K562 (cell line): ENCODE measurements around the gene YBX1. TPM values are rescaled to one million over a fixed set of nuclear protein-coding genes. Genes with fewer than 3 reads are reported as not detected.

Experiments used
- CAMTA2 ChIP-seq: fragments of 250-450 bp; sonication (Bioruptor Pico); conservative IDR thresholded peaks from 2 replicates; pipeline ENCODE4 v1.5.1; 2022
- COPS2 ChIP-seq: fragments of 450-650 bp; conservative IDR thresholded peaks from 2 replicates; pipeline ENCODE4 v1.6.1; 2016; ENCODE audit warnings: mild to moderate bottlenecking, moderate library complexity
- EHMT2 ChIP-seq: fragments of 450-650 bp; IDR thresholded peaks from 2 replicates; pipeline ENCODE4 v1.6.1; 2018; ENCODE audit warnings: antibody characterized with exemption
- FOXA3 ChIP-seq, 2 experiments: fragments of 450-650 bp in 1 of 2; sonication (generic) in 1 of 2; formaldehyde crosslinking; IDR thresholded peaks in 1 of 2; conservative IDR thresholded peaks in 1 of 2; 2 replicates each; pipeline versions ENCODE4 v1.4.0 to v1.8.0; 2020 to 2022; ENCODE audit warnings: mild to moderate bottlenecking in 2 of 2, missing genetic modification reagents in 1 of 2
- HNRNPUL1 ChIP-seq: fragments of 200-400 bp; formaldehyde crosslinking; IDR thresholded peaks from 2 replicates; pipeline ENCODE4 v1.6.1; 2017; ENCODE audit warnings: low read length
- HOXB6 ChIP-seq: fragments of 250-450 bp; sonication (Bioruptor Pico); IDR thresholded peaks from 2 replicates; pipeline ENCODE4 v1.5.1; 2022; ENCODE audit warnings: mild to moderate bottlenecking, borderline replicate concordance
- MTA2 ChIP-seq: fragments of 450-650 bp; IDR thresholded peaks from 2 replicates; pipeline ENCODE4 v1.6.1; 2016; ENCODE audit warnings: low read depth
- PHF8 ChIP-seq: fragments of 200-600 bp; sonication (generic); IDR thresholded peaks from 2 replicates; pipeline ENCODE4 v1.6.1; 2012; ENCODE audit warnings: mixed run types, mild to moderate bottlenecking, inconsistent platforms, low read length, moderate library complexity, borderline replicate concordance
- SOX6 ChIP-seq: fragments of 450-650 bp; IDR thresholded peaks from 2 replicates; pipeline ENCODE4 v1.6.1; 2014; ENCODE audit warnings: mild to moderate bottlenecking
- TAF7 ChIP-seq: fragments of 450-650 bp; IDR thresholded peaks from 2 replicates; pipeline ENCODE4 v1.6.1; 2016; ENCODE audit warnings: missing genetic modification characterization, missing compliant biosample characterization
- ZNF212 ChIP-seq: fragments of 450-650 bp; formaldehyde crosslinking; IDR thresholded peaks from 2 replicates; pipeline ENCODE4 v1.4.0; 2020; ENCODE audit warnings: mild to moderate bottlenecking
- ZNF239 ChIP-seq: fragments of 250-450 bp; sonication (Bioruptor Pico); IDR thresholded peaks from 2 replicates; pipeline ENCODE4 v1.4.0; 2020; ENCODE audit warnings: mild to moderate bottlenecking
- ZNF324 ChIP-seq: fragments of 250-450 bp; sonication (Bioruptor Pico); IDR thresholded peaks from 2 replicates; pipeline ENCODE4 v1.4.0; 2020; ENCODE audit warnings: mild to moderate bottlenecking
- ZNF584 ChIP-seq: fragments of 200-800 bp; sonication (Bioruptor generic); IDR thresholded peaks from 2 replicates; pipeline ENCODE4 v1.6.1; 2016; ENCODE audit warnings: low read depth, mild to moderate bottlenecking, missing genetic modification characterization, missing compliant biosample characterization
- ZNF696 ChIP-seq: fragments of 250-450 bp; sonication (Bioruptor Pico); conservative IDR thresholded peaks from 2 replicates; pipeline ENCODE4 v1.4.0; 2020; ENCODE audit warnings: mild to moderate bottlenecking, moderate library complexity
- polyA plus RNA-seq, 8 experiments: library from polyadenylated mRNA; depleted of rRNA in 4 of 8; stranded (reverse) in 5 of 8; unstranded in 3 of 8; fragments of >200 nt; fragmentation: Nextera tagmentation in 2 of 8; fragmentation: Illumina TruSeq in 1 of 8; extraction: Ambion mirVana in 2 of 8; extraction: Trizol in 1 of 8; gene quantifications; 2 replicates each; pipeline versions ENCODE4 v1.2.1 to v1.2.3, GENCODE V29; 2011 to 2014; ENCODE audit warnings: inconsistent platforms in 1 of 8, missing spikeins in 1 of 8
- total RNA-seq, 7 experiments: library from RNA; depleted of rRNA in 6 of 7; stranded (reverse); fragments of >200 nt in 6 of 7; fragmentation: Illumina TruSeq in 2 of 7; extraction: Trizol in 2 of 7; gene quantifications; 2 replicates each; pipeline versions ENCODE4 v1.2.1 to v1.2.3, GENCODE V29; 2011 to 2021; ENCODE audit warnings: low replicate concordance in 1 of 7
- TF ChIP-seq, protein P1 (sequence below): sonication (generic); formaldehyde crosslinking; IDR thresholded peaks from 2 replicates; pipeline ENCODE4 v1.8.0; 2022; ENCODE audit warnings: mild to moderate bottlenecking, missing genetic modification reagents
- TF ChIP-seq, protein P2 (sequence below): fragments of 450-650 bp; formaldehyde crosslinking; IDR thresholded peaks from 2 replicates; pipeline ENCODE4 v1.4.0; 2020; ENCODE audit warnings: mild to moderate bottlenecking, moderate library complexity
- TF ChIP-seq, protein P3 (sequence below): fragments of 450-650 bp; IDR thresholded peaks from 2 replicates; pipeline ENCODE4 v1.6.1; 2016; ENCODE audit warnings: missing biosample characterization, missing genetic modification characterization
- TF ChIP-seq, protein P4 (sequence below): fragments of 450-650 bp; IDR thresholded peaks from 2 replicates; pipeline ENCODE4 v1.6.1; 2016; ENCODE audit warnings: low read depth, mild to moderate bottlenecking, moderate library complexity
- TF ChIP-seq, protein P5 (sequence below): fragments of 250-450 bp; sonication (Bioruptor Pico); IDR thresholded peaks from 2 replicates; pipeline ENCODE4 v1.4.0; 2020; ENCODE audit warnings: mild to moderate bottlenecking, moderate library complexity, borderline replicate concordance
- TF ChIP-seq, protein P6 (sequence below): fragments of 450-650 bp; conservative IDR thresholded peaks from 2 replicates; pipeline ENCODE4 v1.6.1; 2016; ENCODE audit warnings: missing genetic modification characterization, low read depth, mild to moderate bottlenecking, missing compliant biosample characterization, moderate library complexity

YBX1 gene
- total and polyA plus RNA-seq, 9 of the 15 experiments (the other 6 are each of a cell fraction or from before 2014, with no cell fraction given) = 363 to 1,955 (median 1,216) TPM

DNA sequence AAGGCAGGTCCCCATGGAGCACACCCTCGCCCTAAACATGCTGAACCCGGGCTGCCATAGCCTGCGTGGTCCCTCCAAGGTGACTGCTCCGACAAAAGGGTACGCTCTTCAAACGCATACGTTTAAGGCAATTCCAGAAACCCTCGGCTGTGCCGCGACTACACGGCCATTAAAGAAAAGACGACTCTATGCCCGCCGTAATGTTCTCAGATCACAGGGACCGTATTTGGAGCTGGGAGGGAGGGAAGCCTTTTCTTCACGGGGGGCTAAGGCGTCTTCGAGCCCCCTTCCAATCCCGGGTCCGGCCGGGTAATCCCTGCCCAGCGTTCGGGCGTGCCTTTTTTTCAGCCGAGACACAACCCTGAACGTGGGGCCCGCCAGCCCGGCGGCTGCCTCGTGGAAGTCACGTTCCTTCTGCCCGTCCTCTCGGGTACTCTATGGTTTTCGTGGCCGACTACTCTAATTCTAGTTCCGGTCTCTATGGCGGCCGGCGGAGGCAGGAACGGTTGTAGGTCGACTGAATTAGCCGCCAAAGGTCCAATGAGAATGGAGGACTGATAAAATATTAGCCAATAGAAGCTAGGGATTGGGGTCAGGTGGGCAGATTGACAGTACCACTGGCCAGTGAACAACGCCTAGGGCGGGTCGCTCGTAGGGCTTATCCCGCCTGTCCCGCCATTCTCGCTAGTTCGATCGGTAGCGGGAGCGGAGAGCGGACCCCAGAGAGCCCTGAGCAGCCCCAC, at the start of gene YBX1 (continued):
- TF ChIP-seq, protein P1, sequence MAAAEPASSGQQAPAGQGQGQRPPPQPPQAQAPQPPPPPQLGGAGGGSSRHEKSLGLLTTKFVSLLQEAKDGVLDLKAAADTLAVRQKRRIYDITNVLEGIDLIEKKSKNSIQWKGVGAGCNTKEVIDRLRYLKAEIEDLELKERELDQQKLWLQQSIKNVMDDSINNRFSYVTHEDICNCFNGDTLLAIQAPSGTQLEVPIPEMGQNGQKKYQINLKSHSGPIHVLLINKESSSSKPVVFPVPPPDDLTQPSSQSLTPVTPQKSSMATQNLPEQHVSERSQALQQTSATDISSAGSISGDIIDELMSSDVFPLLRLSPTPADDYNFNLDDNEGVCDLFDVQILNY (CRISPR knock-in tag) = no peak
- TF ChIP-seq COPS2 (no peak), ZNF584 (CRISPR knock-in tag) (no peak), HOXB6 (CRISPR knock-in tag) (no peak), EHMT2 (no peak), MTA2 (no peak), ZNF324 (no peak), TAF7 (tag) (peak; percentile 61; the same call in 1 of the 2 replicates), FOXA3 (CRISPR knock-in tag; conservative IDR thresholded peaks at IDR 0.05 in 1 of 2, IDR thresholded peaks at IDR 0.05 in 1 of 2) (no peak), ZNF212 (no peak), SOX6 (peak; percentile 27), ZNF696 (CRISPR knock-in tag) (no peak), HNRNPUL1 (no peak), ZNF239 (no peak), CAMTA2 (CRISPR knock-in tag) (0 out of 2 replicates have a peak, but pooled peaks have one; percentile 10), PHF8 (peak; percentile 89)
- TF ChIP-seq, protein P2, sequence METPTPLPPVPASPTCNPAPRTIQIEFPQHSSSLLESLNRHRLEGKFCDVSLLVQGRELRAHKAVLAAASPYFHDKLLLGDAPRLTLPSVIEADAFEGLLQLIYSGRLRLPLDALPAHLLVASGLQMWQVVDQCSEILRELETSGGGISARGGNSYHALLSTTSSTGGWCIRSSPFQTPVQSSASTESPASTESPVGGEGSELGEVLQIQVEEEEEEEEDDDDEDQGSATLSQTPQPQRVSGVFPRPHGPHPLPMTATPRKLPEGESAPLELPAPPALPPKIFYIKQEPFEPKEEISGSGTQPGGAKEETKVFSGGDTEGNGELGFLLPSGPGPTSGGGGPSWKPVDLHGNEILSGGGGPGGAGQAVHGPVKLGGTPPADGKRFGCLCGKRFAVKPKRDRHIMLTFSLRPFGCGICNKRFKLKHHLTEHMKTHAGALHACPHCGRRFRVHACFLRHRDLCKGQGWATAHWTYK (CRISPR knock-in tag) = peak; percentile 87; the same call in 1 of the 2 replicates
- TF ChIP-seq, protein P3, sequence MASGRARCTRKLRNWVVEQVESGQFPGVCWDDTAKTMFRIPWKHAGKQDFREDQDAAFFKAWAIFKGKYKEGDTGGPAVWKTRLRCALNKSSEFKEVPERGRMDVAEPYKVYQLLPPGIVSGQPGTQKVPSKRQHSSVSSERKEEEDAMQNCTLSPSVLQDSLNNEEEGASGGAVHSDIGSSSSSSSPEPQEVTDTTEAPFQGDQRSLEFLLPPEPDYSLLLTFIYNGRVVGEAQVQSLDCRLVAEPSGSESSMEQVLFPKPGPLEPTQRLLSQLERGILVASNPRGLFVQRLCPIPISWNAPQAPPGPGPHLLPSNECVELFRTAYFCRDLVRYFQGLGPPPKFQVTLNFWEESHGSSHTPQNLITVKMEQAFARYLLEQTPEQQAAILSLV (tag) = no peak
- TF ChIP-seq, protein P4, sequence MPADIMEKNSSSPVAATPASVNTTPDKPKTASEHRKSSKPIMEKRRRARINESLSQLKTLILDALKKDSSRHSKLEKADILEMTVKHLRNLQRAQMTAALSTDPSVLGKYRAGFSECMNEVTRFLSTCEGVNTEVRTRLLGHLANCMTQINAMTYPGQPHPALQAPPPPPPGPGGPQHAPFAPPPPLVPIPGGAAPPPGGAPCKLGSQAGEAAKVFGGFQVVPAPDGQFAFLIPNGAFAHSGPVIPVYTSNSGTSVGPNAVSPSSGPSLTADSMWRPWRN = 0 out of 2 replicates have a peak, but pooled peaks have one; percentile 22
- TF ChIP-seq, protein P5, sequence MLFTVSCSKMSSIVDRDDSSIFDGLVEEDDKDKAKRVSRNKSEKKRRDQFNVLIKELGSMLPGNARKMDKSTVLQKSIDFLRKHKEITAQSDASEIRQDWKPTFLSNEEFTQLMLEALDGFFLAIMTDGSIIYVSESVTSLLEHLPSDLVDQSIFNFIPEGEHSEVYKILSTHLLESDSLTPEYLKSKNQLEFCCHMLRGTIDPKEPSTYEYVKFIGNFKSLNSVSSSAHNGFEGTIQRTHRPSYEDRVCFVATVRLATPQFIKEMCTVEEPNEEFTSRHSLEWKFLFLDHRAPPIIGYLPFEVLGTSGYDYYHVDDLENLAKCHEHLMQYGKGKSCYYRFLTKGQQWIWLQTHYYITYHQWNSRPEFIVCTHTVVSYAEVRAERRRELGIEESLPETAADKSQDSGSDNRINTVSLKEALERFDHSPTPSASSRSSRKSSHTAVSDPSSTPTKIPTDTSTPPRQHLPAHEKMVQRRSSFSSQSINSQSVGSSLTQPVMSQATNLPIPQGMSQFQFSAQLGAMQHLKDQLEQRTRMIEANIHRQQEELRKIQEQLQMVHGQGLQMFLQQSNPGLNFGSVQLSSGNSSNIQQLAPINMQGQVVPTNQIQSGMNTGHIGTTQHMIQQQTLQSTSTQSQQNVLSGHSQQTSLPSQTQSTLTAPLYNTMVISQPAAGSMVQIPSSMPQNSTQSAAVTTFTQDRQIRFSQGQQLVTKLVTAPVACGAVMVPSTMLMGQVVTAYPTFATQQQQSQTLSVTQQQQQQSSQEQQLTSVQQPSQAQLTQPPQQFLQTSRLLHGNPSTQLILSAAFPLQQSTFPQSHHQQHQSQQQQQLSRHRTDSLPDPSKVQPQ (CRISPR knock-in tag) = 0 out of 2 replicates have a peak, but pooled peaks have one; percentile 59
- TF ChIP-seq, protein P6, sequence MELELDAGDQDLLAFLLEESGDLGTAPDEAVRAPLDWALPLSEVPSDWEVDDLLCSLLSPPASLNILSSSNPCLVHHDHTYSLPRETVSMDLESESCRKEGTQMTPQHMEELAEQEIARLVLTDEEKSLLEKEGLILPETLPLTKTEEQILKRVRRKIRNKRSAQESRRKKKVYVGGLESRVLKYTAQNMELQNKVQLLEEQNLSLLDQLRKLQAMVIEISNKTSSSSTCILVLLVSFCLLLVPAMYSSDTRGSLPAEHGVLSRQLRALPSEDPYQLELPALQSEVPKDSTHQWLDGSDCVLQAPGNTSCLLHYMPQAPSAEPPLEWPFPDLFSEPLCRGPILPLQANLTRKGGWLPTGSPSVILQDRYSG = no peak
